B cell (primary cell): ENCODE measurements around the gene F8. TPM values are rescaled to one million over a fixed set of nuclear protein-coding genes. Genes with fewer than 3 reads are reported as not detected.

Experiments
- ATAC-seq: fragments of 200-7000 bp; cut with Tn5 transposase; one replicate; pipeline ENCODE4 v1.10.0; 2021; ENCODE audit warnings: low read depth, mild to moderate bottlenecking, moderate number of reproducible peaks, moderate library complexity
- CTCF ChIA-PET: fragments of 350-600 bp; sonication (Branson Sonifier 250); formaldehyde crosslinking; loops from one replicate; lab custom pipeline; 2021; ENCODE audit warnings: antibody characterized with exemption, inconsistent platforms; lab: Charles Lee
- POLR2A ChIA-PET: fragments of 350-600 bp; sonication (Branson Sonifier 250); formaldehyde crosslinking; loops from one replicate; lab custom pipeline; 2021; ENCODE audit warnings: antibody characterized with exemption; lab: Charles Lee
- DNase-seq: peaks from one replicate; pipeline ENCODE4 v3.0.0; 2013
- H2AFZ ChIP-seq: 2 replicates; pipeline ENCODE4 v1.6.1; 2012; ENCODE audit warnings: mild to moderate bottlenecking, low read depth, low read length; ENCODE audit not compliant: insufficient read depth, poor library complexity, severe bottlenecking
- H3K27ac ChIP-seq, 2 donors: 1 replicate in 1 of 2; 2 replicates in 1 of 2; pipeline ENCODE4 v1.5.1; 2012 to 2013; ENCODE audit warnings: low read length in 2 of 2, mild to moderate bottlenecking in 2 of 2, moderate library complexity in 1 of 2
- H3K27me3 ChIP-seq, 4 experiments: fragments of 200-600 bp in 1 of 4; sonication (generic) in 1 of 4; replicated peaks in 1 of 4; 1 replicate in 2 of 4; 2 replicates in 2 of 4; pipeline versions ENCODE4 v1.6.1 to v1.7.0; 2013 to 2016; ENCODE audit warnings: low read length in 3 of 4, mild to moderate bottlenecking in 2 of 4, mixed read lengths in 1 of 4, moderate library complexity in 1 of 4; ENCODE audit not compliant: insufficient read depth in 4 of 4, control insufficient read depth in 3 of 4; ENCODE audit errors: control extremely low read depth in 1 of 4
- H3K36me3 ChIP-seq, 2 experiments: replicated peaks in 1 of 2; 1 replicate in 1 of 2; 2 replicates in 1 of 2; pipeline versions ENCODE4 v1.6.1 to v1.7.1; 2013; ENCODE audit warnings: low read length in 1 of 2; ENCODE audit not compliant: insufficient read depth in 2 of 2, control insufficient read depth in 1 of 2; ENCODE audit errors: control extremely low read depth in 1 of 2, extremely low read depth in 1 of 2
- H3K4me1 ChIP-seq, 2 donors: fragments of 200-600 bp in 1 of 2; sonication (generic) in 1 of 2; 1 replicate in 1 of 2; 2 replicates in 1 of 2; pipeline versions ENCODE4 v1.5.1 to v1.6.1; 2013 to 2017; ENCODE audit warnings: low read length in 2 of 2; ENCODE audit not compliant: control insufficient read depth in 2 of 2, insufficient read depth in 2 of 2
- H3K4me2 ChIP-seq: replicated peaks from 2 replicates; pipeline ENCODE3; 2012; ENCODE audit warnings: mild to moderate bottlenecking, low read depth, low read length; ENCODE audit not compliant: poor library complexity, severe bottlenecking
- H3K4me3 ChIP-seq, 5 experiments: fragments of 200-600 bp in 1 of 5; sonication (generic) in 1 of 5; 1 replicate in 3 of 5; 2 replicates in 2 of 5; pipeline versions ENCODE4 v1.5.1 to v1.7.0; 2011 to 2016; ENCODE audit warnings: low read length in 4 of 5, mild to moderate bottlenecking in 4 of 5, low read depth in 2 of 5, control low read depth in 1 of 5, moderate library complexity in 1 of 5; ENCODE audit not compliant: insufficient read depth in 1 of 5; ENCODE audit errors: control extremely low read depth in 1 of 5, extremely low read depth in 1 of 5
- H3K79me2 ChIP-seq: fragments of 200-600 bp; sonication (generic); one replicate; pipeline ENCODE4 v1.6.0; 2016; ENCODE audit warnings: low read length; ENCODE audit not compliant: control insufficient read depth, insufficient read depth
- H3K9ac ChIP-seq: fragments of 200-600 bp; sonication (generic); 2 replicates; pipeline ENCODE4 v1.6.1; 2017; ENCODE audit warnings: mild to moderate bottlenecking, low read length, moderate library complexity
- H3K9me3 ChIP-seq, 3 donors: one replicate each; pipeline versions ENCODE4 v1.6.1 to v1.7.1; 2013; ENCODE audit warnings: low read length in 2 of 3; ENCODE audit not compliant: control insufficient read depth in 2 of 3, insufficient read depth in 1 of 3; ENCODE audit errors: control extremely low read depth in 1 of 3
- H4K20me1 ChIP-seq: 2 replicates; pipeline ENCODE4 v1.6.0; 2012; ENCODE audit warnings: mild to moderate bottlenecking, low read length; ENCODE audit not compliant: insufficient read depth, control insufficient read depth, poor library complexity, severe bottlenecking
- H3K27ac Mint-ChIP-seq: one replicate; pipeline ENCODE4 v1.8.0; 2021; ENCODE audit warnings: mixed read lengths
- H3K27me3 Mint-ChIP-seq: one replicate; pipeline ENCODE4 v1.8.0; 2021; ENCODE audit warnings: mixed read lengths
- H3K4me1 Mint-ChIP-seq: one replicate; pipeline ENCODE4 v1.8.0; 2021; ENCODE audit warnings: mixed read lengths
- H3K4me3 Mint-ChIP-seq: one replicate; pipeline ENCODE4 v1.8.0; 2021; ENCODE audit warnings: mixed read lengths
- H3K9me3 Mint-ChIP-seq: one replicate; pipeline ENCODE4 v1.8.0; 2022; ENCODE audit warnings: mixed read lengths; ENCODE audit not compliant: insufficient read depth
- CTCF ChIP-seq: fragments of 200-600 bp; IDR thresholded peaks from one replicate; pipeline ENCODE4 v1.8.0; 2022; ENCODE audit warnings: antibody characterized with exemption, mild to moderate bottlenecking
- EZH2 ChIP-seq: IDR thresholded peaks from 2 replicates; pipeline ENCODE4 v1.6.1; 2012; ENCODE audit warnings: borderline replicate concordance, low read depth, mild to moderate bottlenecking, moderate library complexity, low read length; ENCODE audit not compliant: insufficient read depth, poor library complexity, severe bottlenecking
- WGBS: methylation state at CpG from one replicate; pipeline ENCODE4 v1.1.5; 2013; ENCODE audit warnings: missing lambda C conversion rate; ENCODE audit not compliant: insufficient coverage; 5-methylcytosine and 5-hydroxymethylcytosine counted together
- intact Hi-C: fragments of 100-400 bp; cut with micrococcal nuclease; formaldehyde crosslinking; loops from one replicate; pipeline ENCODE4 v1.10.0; 2022
- polyA plus RNA-seq: library from polyadenylated mRNA; depleted of rRNA; stranded (reverse); fragments of >200 nt; gene quantifications from 2 replicates; pipeline ENCODE4 v1.2.3, GENCODE V29; 2012
- total RNA-seq, 2 donors: library from RNA; stranded (reverse); fragments of 120-200 nt in 1 of 2; gene quantifications; 1 replicate in 1 of 2; 2 replicates in 1 of 2; pipeline versions ENCODE4 v1.2.3 to v1.2.4, GENCODE V29; 2013 to 2022

Gene F8
- total and polyA plus RNA-seq, 2 donors (not counting 1 experiment from before 2014, with no cell fraction given): 0.86 to 1.4 TPM

GRCh38 chrX:154800478-154801210, 221.9 kb downstream of the F8 start:
- DNase-seq (no peak), ATAC-seq (no peak)
- no CpG with 5 or more reads among the region's 8 CpGs for WGBS
- Histone ChIP-seq H3K9me3 (no peaks in the 10 kb centered on the region), H3K4me1 (peaks cover 13 to 17% of the 10 kb centered on the region in 2 donors), H3K27ac (no peak overlapping the region), H3K79me2 (no peaks in the 10 kb centered on the region), H4K20me1 (no peaks in the 10 kb centered on the region), H3K9ac (no peak overlapping the region), H3K27me3 (no peaks in the 10 kb centered on the region), H3K4me3 (no peak overlapping the region), H3K36me3 (no peaks in the 10 kb centered on the region), H2AFZ (peak overlapping the region; percentile 54), H3K4me2 (peak overlapping the region; percentile 18)
- no peaks in the 10 kb centered on the region for H3K9me3 Mint-ChIP-seq
- POLR2A ChIA-PET: no interaction called here
- no peaks in the 10 kb centered on the region for H3K27me3 Mint-ChIP-seq
- intact Hi-C loops: loop anchor here (10.0 kb wide), 1 partner anchor 224 kb away; the partner anchor contains the start of genes F8 and FUNDC2
- peaks cover 34% of the 10 kb centered on the region for H3K4me1 Mint-ChIP-seq
- H3K27ac Mint-ChIP-seq: no peak overlapping the region
- CTCF ChIA-PET: no interaction called here
- H3K4me3 Mint-ChIP-seq: no peak overlapping the region
- TF ChIP-seq EZH2 (no peak), CTCF (no peak)
